ENCODE results near the gene SLC17A5.
"Not testable (repeated sequence)": the region's sequence is repeated elsewhere in the genome, so short reads cannot be mapped to it uniquely, and the experiment has no call there.

The SLC17A5 gene

GRCh38 chr6:73566954-73567591 is 86.7 kb downstream of the SLC17A5 start:
- no peak for DNase-seq (ENCODE audit: low read depth, low spot score)

GRCh38 chr6:73566486-73566871 is 87.3 kb downstream of the SLC17A5 start:
- DNase-seq (ENCODE audit: low read depth, low spot score) = not testable (repeated sequence)

DNA sequence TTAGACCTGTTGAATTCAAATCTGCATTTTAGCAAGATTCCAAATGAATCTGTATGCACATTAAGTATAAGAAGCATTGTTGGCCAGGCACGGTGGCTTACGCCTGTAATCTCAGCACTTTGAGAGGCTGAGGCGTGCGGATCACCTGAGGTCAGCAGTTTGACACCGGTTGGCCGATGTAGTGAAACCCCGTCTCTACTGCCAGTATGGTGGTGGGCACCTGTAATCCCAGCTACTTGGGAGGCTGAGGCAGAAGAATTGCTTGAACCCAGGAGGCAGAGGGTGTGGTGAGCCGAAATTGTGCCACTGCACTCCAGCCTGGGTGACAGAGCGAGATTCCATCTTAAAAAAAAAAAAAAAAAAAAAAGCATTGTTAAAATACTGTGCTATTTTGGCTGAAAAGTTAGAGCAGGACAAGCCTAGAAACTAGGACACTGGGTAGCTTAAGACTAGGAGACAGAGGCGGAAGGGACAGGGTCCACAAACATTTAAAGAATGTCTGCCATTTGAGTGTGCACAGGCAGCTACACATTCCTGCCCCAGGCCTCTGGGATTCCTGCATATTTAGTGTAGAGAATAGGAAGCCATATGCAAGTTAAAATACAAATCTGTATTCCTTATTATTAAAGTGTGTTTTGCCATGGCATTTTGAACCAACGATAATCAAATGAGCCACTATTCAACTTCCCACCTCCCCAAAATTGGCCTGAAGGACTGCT is 87.9 kb downstream of the SLC17A5 start:
- no peak for DNase-seq (ENCODE audit: low read depth, low spot score)

- DNase-seq (ENCODE audit: low read depth, low spot score) = no peak
Observed at GRCh38 chr6:73564578-73565345, 89.0 kb downstream of the SLC17A5 start.

DNA sequence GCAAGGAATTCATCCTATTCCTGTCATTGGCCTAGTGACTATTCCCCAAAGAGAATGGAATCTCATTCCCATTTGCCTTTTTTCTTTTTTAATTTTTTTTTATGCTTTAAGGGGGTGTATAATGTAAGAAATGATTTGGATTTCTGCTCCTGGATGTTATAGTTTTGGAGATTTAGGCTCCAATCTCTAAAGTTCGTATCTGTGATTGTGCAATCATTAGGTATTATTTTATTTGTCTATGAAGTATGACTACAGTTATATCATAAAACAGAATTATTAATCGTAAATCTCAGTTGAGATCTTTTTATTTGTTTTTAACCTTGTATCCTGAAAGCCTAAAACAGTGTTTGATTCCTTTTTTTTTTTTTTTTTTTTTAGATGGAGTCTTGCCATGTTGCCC is 91.2 kb downstream of the SLC17A5 start:
- no peak for DNase-seq (ENCODE audit: low read depth, low spot score)

DNA sequence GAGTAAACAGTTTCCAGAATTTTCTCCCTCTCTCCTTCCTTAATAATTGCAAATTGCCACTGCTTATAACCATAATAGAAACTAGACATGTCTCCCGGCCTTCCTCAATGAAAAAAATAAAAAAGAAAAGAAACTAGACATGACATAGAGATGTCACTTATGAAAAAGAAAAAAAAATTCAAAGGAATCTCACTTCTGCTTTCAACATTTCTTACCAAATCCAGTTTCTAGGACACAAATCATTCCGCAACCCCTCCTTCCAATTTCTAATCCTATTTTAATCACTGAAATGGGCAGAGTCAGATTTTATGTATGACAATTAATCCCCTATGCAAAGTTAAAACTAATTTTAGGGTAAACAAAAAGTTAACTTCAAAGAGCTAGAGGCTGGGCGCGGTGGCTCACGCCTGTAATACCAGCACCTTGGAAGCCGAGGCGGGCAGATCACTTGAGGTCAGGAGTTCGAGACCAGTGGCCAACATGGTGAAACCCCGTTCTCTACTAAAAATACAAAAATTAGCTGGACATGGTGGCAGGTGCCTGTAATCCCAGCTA is 92.9 kb downstream of the SLC17A5 start:
- no peak for DNase-seq (ENCODE audit: low read depth, low spot score)

DNA sequence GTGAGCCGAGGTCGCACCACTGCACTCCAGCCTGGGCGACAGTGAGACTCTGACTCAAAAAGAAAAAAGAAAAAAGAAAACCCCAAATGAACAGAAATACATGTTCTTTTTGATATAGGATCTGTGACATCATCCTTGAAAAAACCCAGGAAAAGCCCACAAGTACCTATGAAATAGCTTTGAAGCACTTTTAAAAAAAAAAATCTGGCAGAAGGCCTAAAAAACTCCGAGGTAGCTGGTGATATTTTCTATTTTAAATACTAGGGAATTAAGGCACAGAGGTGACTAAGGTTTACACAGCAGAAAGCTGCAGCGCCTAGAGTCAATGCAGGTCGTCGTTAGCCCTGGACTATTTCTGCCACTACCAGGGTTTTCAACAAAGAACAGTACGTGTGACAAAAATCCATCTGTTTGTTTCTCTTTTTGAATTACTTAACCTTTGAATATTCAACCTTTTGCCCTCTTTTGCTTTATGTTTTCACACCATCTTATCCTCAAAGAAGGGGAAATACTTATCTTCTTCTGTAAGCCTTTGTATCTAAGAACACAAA is 93.5 kb downstream of the SLC17A5 start:
- no peak for DNase-seq (ENCODE audit: low read depth, low spot score)

- DNase-seq (ENCODE audit: low read depth, low spot score) = not testable (repeated sequence)
Observed at GRCh38 chr6:73559399-73559794, 94.4 kb downstream of the SLC17A5 start.

GRCh38 chr6:73558624-73559398 is 95.0 kb downstream of the SLC17A5 start:
- DNase-seq (ENCODE audit: low read depth, low spot score) = no peak

- no peak for DNase-seq (ENCODE audit: low read depth, low spot score)
Observed at GRCh38 chr6:73556836-73557235, 97.0 kb downstream of the SLC17A5 start.

- not testable (repeated sequence) for DNase-seq (ENCODE audit: low read depth, low spot score)
Observed at GRCh38 chr6:73555380-73555949, 98.3 kb downstream of the SLC17A5 start.

GRCh38 chr6:73551115-73551514 is 102.7 kb downstream of the SLC17A5 start:
- DNase-seq (ENCODE audit: low read depth, low spot score) = not testable (repeated sequence)

DNA sequence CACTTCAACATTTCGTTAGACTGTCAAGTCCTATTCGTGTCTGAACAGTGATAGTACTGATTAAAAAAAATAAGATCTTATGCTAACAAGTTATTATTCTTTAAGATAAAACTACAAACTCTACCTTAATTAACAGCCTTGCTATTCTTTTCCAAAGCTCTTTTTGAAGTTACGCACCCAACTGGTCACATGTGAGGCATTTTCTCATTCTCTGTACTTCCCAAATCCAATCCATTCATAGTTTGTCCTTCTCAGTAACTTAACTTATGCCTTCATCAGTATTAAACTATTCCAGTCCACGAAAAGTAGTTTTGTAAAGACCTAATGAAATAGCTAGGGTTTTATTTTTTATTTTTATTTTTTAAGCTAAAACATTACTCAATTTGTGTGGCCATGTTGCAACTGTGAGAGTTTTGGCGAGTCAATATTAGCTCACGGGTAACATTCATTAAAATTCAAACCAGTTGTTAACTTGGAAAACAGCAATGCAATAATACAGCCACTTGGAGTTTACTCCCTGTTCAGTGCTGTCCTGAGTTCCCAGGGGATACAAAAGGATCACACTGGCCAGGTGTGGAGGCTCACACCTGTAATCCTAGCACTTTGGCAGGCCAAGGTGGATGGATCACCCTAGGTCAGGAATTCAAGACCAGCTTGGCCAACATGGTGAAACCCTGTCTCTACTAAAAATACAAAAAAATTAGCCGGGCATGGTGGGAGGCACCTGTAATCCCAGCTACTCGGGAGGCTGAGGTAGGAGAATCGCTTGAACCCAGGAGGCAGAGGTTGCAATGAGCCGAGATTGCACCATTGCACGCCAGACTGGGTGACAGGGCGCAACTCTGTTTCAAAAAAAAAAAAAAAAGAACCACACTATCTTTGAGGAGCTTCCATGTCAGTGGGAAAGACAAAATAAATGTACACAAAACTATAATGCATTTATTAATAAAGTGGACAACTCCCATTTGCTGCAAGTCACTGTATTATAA is 105.0 kb downstream of the SLC17A5 start:
- DNase-seq (ENCODE audit: low read depth, low spot score) = no peak

- no peak for DNase-seq (ENCODE audit: low read depth, low spot score)
Observed at GRCh38 chr6:73547036-73547435, 106.8 kb downstream of the SLC17A5 start.

All from brain pericyte (primary cell).